ENCODE data around the gene C1orf35.

- TF ChIP-seq POLR2AphosphoS5 (IDR thresholded peaks at IDR 0.05; ENCODE audit: low read depth) (no peak), CTCF (IDR thresholded peaks at IDR 0.05; ENCODE audit: insufficient read depth, low read length) (no peak), REST (IDR thresholded peaks at IDR 0.05; ENCODE audit: insufficient replicate concordance, low read depth) (no peak), SPI1 (IDR thresholded peaks at IDR 0.05; ENCODE audit: borderline replicate concordance, low read depth) (no peak)
Measured at GRCh38 chr1:228112617-228113016, 9.5 kb upstream of the C1orf35 start.
